ENCODE measurements around the gene RFT1. TPM values are rescaled to one million over a fixed set of nuclear protein-coding genes. Genes with fewer than 3 reads are reported as not detected.
"Not testable (repeated sequence)": the region's sequence is repeated elsewhere in the genome, so short reads cannot be mapped to it uniquely, and the experiment has no call there.

Gene RFT1
- total and polyA plus RNA-seq, 10 donors: 6.0 to 25.6 (median 15.4) TPM

- Histone ChIP-seq H3K9me3 (no peaks in the 10 kb centered on the region), H3K4me1 (peaks cover 0 to 43% (median 14%) of the 10 kb centered on the region in 6 donors), H3K27ac (no peak overlapping the region), H3K36me3 (no peaks in the 10 kb centered on the region), H3K27me3 (replicated peaks in 1 of 7) (peaks cover 0 to 41% (median 5%) of the 10 kb centered on the region in 7 donors), H3K4me3 (no peak overlapping the region)
- intact Hi-C loops (cut with DNase I; ENCODE audit: low total_unique reads): no loop called here
- no peak for DNase-seq
- TF ChIP-seq POLR2AphosphoS5 (IDR thresholded peaks at IDR 0.05): no peak
- no peak for TF ChIP-seq POLR2A (IDR thresholded peaks at IDR 0.05)
- TF ChIP-seq CTCF (IDR thresholded peaks at IDR 0.05 in 8 of 11, conservative IDR thresholded peaks at IDR 0.05 in 3 of 11): no peak
- WGBS, 5 donors: 87 to 94% (median 91%) methylated on average over 5 of the region's 5 CpGs
Measured at GRCh38 chr3:53151465-53151864, 21.2 kb upstream of the RFT1 start.

- H3K27ac ChIP-seq; intact Hi-C loops (cut with DNase I; ENCODE audit: low total_unique reads); H3K4me3 ChIP-seq; H3K9me3 ChIP-seq; H3K36me3 ChIP-seq; DNase-seq: not testable (repeated sequence)
- Histone ChIP-seq H3K27me3 (replicated peaks in 1 of 7) (peaks cover 0 to 37% (median 5%) of the 10 kb centered on the region in 7 donors), H3K4me1 (peaks cover 0 to 42% (median 13%) of the 10 kb centered on the region in 6 donors)
- 87 to 94% (median 91%) methylated on average over 9 of the region's 9 CpGs for WGBS, 5 donors
Measured at GRCh38 chr3:53151086-53151438, 20.8 kb upstream of the RFT1 start.

- Histone ChIP-seq H3K36me3 (no peaks in the 10 kb centered on the region), H3K4me3 (no peak overlapping the region), H3K9me3 (no peaks in the 10 kb centered on the region), H3K27ac (peak overlapping the region in 1 of 8 donors; percentile 4), H3K27me3 (replicated peaks in 1 of 7) (peaks cover 0 to 31% (median 1%) of the 10 kb centered on the region in 7 donors), H3K4me1 (peaks cover 0 to 40% (median 13%) of the 10 kb centered on the region in 6 donors)
- TF ChIP-seq CTCF (IDR thresholded peaks at IDR 0.05 in 8 of 11, conservative IDR thresholded peaks at IDR 0.05 in 3 of 11) (no peak), POLR2A (IDR thresholded peaks at IDR 0.05) (no peak), POLR2AphosphoS5 (IDR thresholded peaks at IDR 0.05) (peak in 2 of 3 donors; percentile 14 to 37)
- no peak for DNase-seq
- 81 to 92% (median 89%) methylated on average over 7 of the region's 7 CpGs for WGBS, 5 donors
- intact Hi-C loops (cut with DNase I; ENCODE audit: low total_unique reads): no loop called here
Measured at GRCh38 chr3:53150247-53151085, 20.2 kb upstream of the RFT1 start.

- H3K27ac ChIP-seq: no peak overlapping the region
- TF ChIP-seq POLR2A (IDR thresholded peaks at IDR 0.05) (no peak), CTCF (IDR thresholded peaks at IDR 0.05 in 8 of 11, conservative IDR thresholded peaks at IDR 0.05 in 3 of 11) (no peak), POLR2AphosphoS5 (IDR thresholded peaks at IDR 0.05) (no peak)
- H3K27me3 ChIP-seq (replicated peaks in 1 of 7): peaks cover 0 to 24% (median 0%) of the 10 kb centered on the region in 7 donors
- no peaks in the 10 kb centered on the region for H3K36me3 ChIP-seq
- WGBS, 5 donors: 67 to 86% (median 85%) methylated on average over 3 to 4 of the region's 4 CpGs
- H3K9me3 ChIP-seq: no peaks in the 10 kb centered on the region
- H3K4me1 ChIP-seq: peaks cover 0 to 40% (median 13%) of the 10 kb centered on the region in 6 donors
- DNase-seq: no peak
- H3K4me3 ChIP-seq: no peak overlapping the region
- intact Hi-C loops (cut with DNase I; ENCODE audit: low total_unique reads): no loop called here
Measured at GRCh38 chr3:53149699-53150098, 19.5 kb upstream of the RFT1 start.

Data from spleen (tissue), 11 donors.